Ovary (tissue), 9 donors: Measurements from ENCODE around the gene RASL10A. TPM values are rescaled to one million over a fixed set of nuclear protein-coding genes. Genes with fewer than 3 reads are reported as not detected.

ENCODE experiments used
- DNase-seq, 5 donors: peaks; one replicate each; pipeline ENCODE4 v3.0.0-alpha.2; 2019 to 2020
- H3K27ac ChIP-seq, 2 donors: fragments of 200-600 bp; one replicate each; pipeline versions ENCODE4 v1.5.1 to v1.8.0; 2019 to 2022
- H3K27me3 ChIP-seq: fragments of 200-600 bp; one replicate; pipeline ENCODE4 v1.8.0; 2022
- H3K36me3 ChIP-seq: fragments of 200-600 bp; sonication (generic); one replicate; pipeline ENCODE4 v1.5.1; 2019
- H3K4me1 ChIP-seq: one replicate; pipeline ENCODE4 v1.8.1; 2013; ENCODE audit warnings: mild to moderate bottlenecking, moderate library complexity; ENCODE audit not compliant: insufficient read depth
- H3K4me3 ChIP-seq: fragments of 200-600 bp; sonication (generic); one replicate; pipeline ENCODE4 v1.5.1; 2017
- H3K9me3 ChIP-seq, 2 donors: fragments of 200-600 bp in 1 of 2; sonication (generic) in 1 of 2; one replicate each; pipeline versions ENCODE4 v1.5.1 to v1.8.1; 2013 to 2019; ENCODE audit warnings: mild to moderate bottlenecking in 1 of 2, moderate library complexity in 1 of 2
- CTCF ChIP-seq, 3 donors: fragments of 450-650 bp in 2 of 3; fragments of 200-600 bp in 1 of 3; IDR thresholded peaks; one replicate each; pipeline versions ENCODE4 v1.5.1 to v1.8.0; 2016 to 2022; ENCODE audit warnings: antibody characterized with exemption in 3 of 3, mild to moderate bottlenecking in 1 of 3
- EP300 ChIP-seq: sonication (generic); formaldehyde crosslinking; IDR thresholded peaks from one replicate; pipeline ENCODE4 v1.6.1; 2017; ENCODE audit warnings: antibody characterized with exemption
- POLR2A ChIP-seq: fragments of 450-650 bp; IDR thresholded peaks from one replicate; pipeline ENCODE4 v1.6.1; 2017; ENCODE audit warnings: antibody characterized with exemption, mild to moderate bottlenecking, moderate library complexity
- WGBS, 3 donors: extraction: QIAGEN DNeasy Blood & Tissue Kit in 1 of 3; methylation state at CpG; one replicate each; pipeline versions ENCODE4 v1.1.5 to v1.1.7; 2013 to 2017; 5-methylcytosine and 5-hydroxymethylcytosine counted together
- intact Hi-C, 4 donors: fragments of 100-400 bp; cut with DNase I; formaldehyde crosslinking; loops; one replicate each; pipeline versions ENCODE4 v1.11.0 to v1.15.1; 2022 to 2023
- polyA plus RNA-seq, 2 donors: library from polyadenylated mRNA; stranded (reverse); fragments of 200-250 nt in 1 of 2; fragments of 350-450 nt in 1 of 2; fragmentation: Illumina TruSeq in 1 of 2; extraction: RNeasy Lipid Tissue Mini Kit (QIAGEN cat#74804) in 1 of 2; gene quantifications; one replicate each; pipeline ENCODE4 v1.2.3, GENCODE V29; 2013 to 2014
- total RNA-seq, 7 donors: library from RNA; depleted of rRNA in 2 of 7; stranded (reverse); fragments of >200 nt in 2 of 7; fragmentation: NEBNext Ultra II Directional in 3 of 7; extraction: Animal tissue kit (Norgen Biotek cat#: 25700) in 3 of 7; gene quantifications; one replicate each; pipeline versions ENCODE4 v1.1.0 to v1.2.4, GENCODE V29; 2016 to 2023
- donor health status: DM: no; HTN: no; CAD: no; lungs with moderate emphysema.
- donor health status: DM: no; HTN: no; CAD: no.
- donor health status: Bipolar disorder and iron deficiency.
- donor health status: DM: yes; HTN: yes; CAD: no.
- donor health status: DM: no; HTN: no; CAD: no.
- donor health status: DM: yes; HTN: yes; CAD: no.

RASL10A gene
- total and polyA plus RNA-seq, 9 donors, result 0.22 to 0.53 (median 0.40) TPM; not detected in 3

GRCh38 chr22:29302681-29303465 is 12.6 kb downstream of the RASL10A start:
- Histone ChIP-seq H3K4me1 (peaks cover 8% of the 10 kb centered on the region), H3K36me3 (no peaks in the 10 kb centered on the region), H3K9me3 (no peaks in the 10 kb centered on the region), H3K27me3 (no peaks in the 10 kb centered on the region), H3K27ac (peak overlapping the region in 1 of 2 donors; percentile 43), H3K4me3 (no peak overlapping the region)
- WGBS, 3 donors, result 39 to 53% (median 53%) methylated on average over 13 of the region's 13 CpGs
- intact Hi-C loops, result no loop called here
- DNase-seq, result peak in 3 of 5 donors; percentile 33 to 56 (median 52)
- no peak for TF ChIP-seq CTCF (IDR thresholded peaks at IDR 0.05)

- WGBS, 3 donors, result 49 to 91% (median 77%) methylated on average over 2 of the region's 2 CpGs
These were observed 13.2 kb downstream of the RASL10A start for GRCh38 chr22:29302402-29302680.

GRCh38 chr22:29301716-29302401 is 13.6 kb downstream of the RASL10A start:
- Histone ChIP-seq H3K4me1 (peaks cover 3% of the 10 kb centered on the region), H3K36me3 (no peaks in the 10 kb centered on the region), H3K27ac (no peak overlapping the region), H3K4me3 (no peak overlapping the region), H3K27me3 (no peaks in the 10 kb centered on the region), H3K9me3 (no peaks in the 10 kb centered on the region)
- intact Hi-C loops, result no loop called here
- no peak for TF ChIP-seq CTCF (IDR thresholded peaks at IDR 0.05)
- TF ChIP-seq POLR2A, result no peak
- TF ChIP-seq EP300, result no peak
- peak in 2 of 5 donors; percentile 18 to 20 for DNase-seq
- 83 to 85% (median 84%) methylated on average over 17 of the region's 17 CpGs for WGBS, 3 donors

More at GRCh38 chr22:29302402-29302680, 13.2 kb downstream of the RASL10A start:
- no peaks in the 10 kb centered on the region for H3K36me3 ChIP-seq
- no peak for TF ChIP-seq POLR2A
- TF ChIP-seq CTCF (IDR thresholded peaks at IDR 0.05), result no peak
- no peak for TF ChIP-seq EP300
- no peaks in the 10 kb centered on the region for H3K27me3 ChIP-seq
- H3K9me3 ChIP-seq, result no peaks in the 10 kb centered on the region
- peaks cover 5% of the 10 kb centered on the region for H3K4me1 ChIP-seq
- intact Hi-C loops, result no loop called here
- no peak overlapping the region for H3K27ac ChIP-seq
- DNase-seq, result peak in 1 of 5 donors; percentile 9
- no peak overlapping the region for H3K4me3 ChIP-seq

DNA sequence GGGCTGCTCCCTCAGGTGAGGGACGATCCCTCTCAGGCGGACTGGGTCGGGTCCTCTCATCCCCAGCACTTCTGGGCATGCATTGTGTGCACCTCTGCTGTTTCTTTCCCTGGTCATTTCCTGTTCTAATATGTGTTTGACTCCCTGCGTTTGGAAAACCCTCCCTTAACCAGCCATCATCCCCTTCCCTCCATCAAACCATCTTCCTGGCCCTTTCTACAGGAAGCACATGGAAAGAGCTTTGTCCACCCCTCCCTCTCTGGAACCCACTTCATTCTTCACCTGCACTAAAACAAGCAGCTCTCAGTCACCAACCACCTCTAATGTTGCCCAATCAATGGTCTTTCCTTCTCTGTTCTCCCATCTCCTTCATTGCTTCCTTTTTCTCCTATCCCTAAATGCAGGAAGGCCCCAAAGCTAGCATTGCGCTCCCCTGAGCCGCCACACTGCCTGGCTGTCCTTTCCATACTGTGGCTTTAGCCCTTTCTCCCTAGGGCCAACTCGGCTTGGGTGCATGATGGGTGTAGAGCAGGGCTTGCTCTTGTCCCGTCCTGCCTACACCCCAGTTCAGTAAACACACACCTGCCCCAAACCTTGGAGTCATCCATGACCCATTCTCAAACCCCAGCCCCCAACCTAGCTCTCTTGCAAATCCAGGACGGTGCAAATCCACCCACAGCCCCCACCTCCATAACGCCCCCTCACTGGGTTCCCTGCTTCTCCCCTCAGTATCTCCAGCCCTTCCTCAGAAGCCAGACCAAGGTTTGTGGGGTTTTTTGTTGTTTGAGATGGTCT is 14.5 kb downstream of the RASL10A start:
- WGBS, 3 donors, result 60 to 65% (median 62%) methylated on average over 10 of the region's 10 CpGs
- peak in 2 of 5 donors; percentile 15 to 20 for DNase-seq
- intact Hi-C loops, result no loop called here
- Histone ChIP-seq H3K27me3 (no peaks in the 10 kb centered on the region), H3K9me3 (no peaks in the 10 kb centered on the region), H3K4me3 (no peak overlapping the region), H3K36me3 (no peaks in the 10 kb centered on the region), H3K27ac (no peak overlapping the region), H3K4me1 (peaks cover 3% of the 10 kb centered on the region)
- no peak for TF ChIP-seq POLR2A
- no peak for TF ChIP-seq CTCF (IDR thresholded peaks at IDR 0.05)
